Measurements from ENCODE around the gene BRI3. TPM values are rescaled to one million over a fixed set of nuclear protein-coding genes. Genes with fewer than 3 reads are reported as not detected.

The BRI3 gene
- total and polyA plus RNA-seq, 2 of the 8 experiments (the other 6 are each of a cell fraction or from before 2014, with no cell fraction given): 77.5 to 93.4 TPM

DNA sequence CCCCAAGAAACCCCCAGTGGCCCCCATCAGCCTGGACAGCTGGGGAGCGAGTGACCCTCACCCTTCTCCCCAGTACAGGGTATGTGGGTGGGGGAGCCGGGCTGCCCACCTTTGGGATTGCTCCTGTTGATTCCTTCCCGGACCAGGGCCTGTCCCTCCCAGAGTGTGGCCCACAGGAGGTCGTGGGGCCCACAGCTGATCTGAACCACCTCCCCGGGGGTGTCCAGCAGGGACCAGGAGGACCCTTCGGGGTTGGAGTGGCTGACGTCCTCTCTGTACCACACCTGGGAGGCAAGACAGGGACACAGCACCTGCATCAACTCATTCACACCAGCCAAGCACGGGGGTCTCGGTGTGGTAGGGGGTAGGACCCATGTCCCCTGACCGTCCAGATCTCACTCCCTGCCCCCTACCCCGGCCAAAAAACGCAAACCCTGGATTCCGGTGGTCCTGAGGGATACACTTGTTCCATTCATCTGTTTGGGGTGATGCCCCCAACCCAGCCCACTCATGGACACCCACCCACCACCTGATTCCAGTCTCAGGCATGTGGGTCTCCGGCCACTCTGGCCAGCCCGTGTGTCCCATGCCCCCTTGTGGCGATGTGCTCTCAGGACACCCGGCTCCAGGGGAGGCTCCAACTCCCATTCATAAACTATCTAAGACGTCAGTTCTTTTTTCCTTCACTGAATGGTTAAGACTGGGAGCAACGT is 40.4 kb upstream of the BRI3 start:
- Histone ChIP-seq H2BK120ac (replicated peaks; ENCODE audit: low read depth, low read length) (no peak overlapping the region), H2BK12ac (ENCODE audit: low read depth, low read length) (no peak overlapping the region), H3K4me3 (ENCODE audit: extremely low read depth in 1 of 4, insufficient read depth in 2 of 4, low read depth in 3 of 4, low read length in 4 of 4) (no peak overlapping the region), H4K91ac (replicated peaks; ENCODE audit: insufficient read length, low read length) (no peak overlapping the region), H4K5ac (ENCODE audit: insufficient read length, low read depth, low read length) (peak overlapping the region; percentile 51), H3K27ac (ENCODE audit: low read depth, low read length) (no peak overlapping the region), H3K14ac (ENCODE audit: insufficient read length) (no peak overlapping the region), H2AK5ac (ENCODE audit: low read depth, low read length) (no peak overlapping the region), H3K9me3 (ENCODE audit: insufficient read depth in 2 of 2, low read depth in 1 of 2, low read length in 1 of 2) (no peaks in the 10 kb centered on the region), H3K23ac (ENCODE audit: insufficient read length) (no peak overlapping the region), H3K36me3 (ENCODE audit: control insufficient read depth in 2 of 4, insufficient read depth in 4 of 4, low read length in 3 of 4) (no peaks in the 10 kb centered on the region), H2BK20ac (ENCODE audit: low read length) (no peak overlapping the region), H2BK5ac (ENCODE audit: low read depth, low read length) (no peak overlapping the region), H2BK15ac (ENCODE audit: low read length) (no peak overlapping the region), H3K18ac (ENCODE audit: extremely low read depth, low read length) (no peak overlapping the region), H3K4me2 (ENCODE audit: insufficient read depth in 1 of 2, low read depth in 2 of 2, low read length in 2 of 2) (no peak overlapping the region), H4K8ac (ENCODE audit: extremely low read depth, insufficient read depth, low read length) (peak overlapping the region; percentile 57; the same call in 1 of the 2 replicates), H3K4ac (replicated peaks; ENCODE audit: insufficient read length, low read depth, low read length) (no peak overlapping the region), H3K23me2 (ENCODE audit: low read depth, low read length) (peaks cover 8% of the 10 kb centered on the region; the same call in 1 of the 2 replicates), H4K20me1 (replicated peaks in 1 of 2; ENCODE audit: control insufficient read depth in 1 of 2, insufficient read depth in 2 of 2, low read length in 2 of 2) (peaks cover 2 to 3% of the 10 kb centered on the region in 2 experiments), H3K9ac (replicated peaks in 1 of 4; ENCODE audit: extremely low read depth in 1 of 4, low read depth in 3 of 4, low read length in 3 of 4) (no peak overlapping the region), H3K79me1 (ENCODE audit: low read depth, low read length) (no peaks in the 10 kb centered on the region), H3K56ac (replicated peaks; ENCODE audit: insufficient read length, low read depth, low read length) (no peak overlapping the region), H2AFZ (ENCODE audit: low read length) (no peak overlapping the region), H3K79me2 (ENCODE audit: control insufficient read depth in 1 of 2, insufficient read depth in 2 of 2, low read length in 2 of 2) (no peaks in the 10 kb centered on the region), H3K4me1 (replicated peaks in 1 of 4; ENCODE audit: control insufficient read depth in 3 of 4, insufficient read depth in 4 of 4, low read length in 3 of 4) (peaks cover 0 to 6% (median 0%) of the 10 kb centered on the region in 4 experiments; a peak in 3 of 7 replicates), H3K27me3 (replicated peaks in 1 of 4; ENCODE audit: control insufficient read depth in 3 of 4, extremely low read depth in 1 of 4, insufficient read depth in 3 of 4, low read length in 3 of 4) (no peaks in the 10 kb centered on the region)
- no peak for FAIRE-seq
- peak in 1 of 2 experiments; percentile 86 for DNase-seq (ENCODE audit: low read depth in 1 of 2, low spot score in 2 of 2)
- POLR2A ChIA-PET (ENCODE audit: partially characterized antibody): interaction anchor here (0.8 kb wide), 1 partner anchor 9 kb away, joined by 3 read pairs; no protein-coding TSS in a partner anchor
- CTCF ChIA-PET (ENCODE audit: partially characterized antibody): interaction anchor here (0.6 to 2.3 kb wide), 12 partner anchors 9 to 219 kb away, joined by 3 to 15 read pairs (median 4); no protein-coding TSS in a partner anchor
- 67% methylated on average over 18 of the region's 19 CpGs; no CpG with 5 or more reads in 1 of the 2 experiments for WGBS, 2 experiments (ENCODE audit: extremely low coverage in 1 of 2, insufficient coverage in 1 of 2, insufficient read length in 1 of 2, insufficient replicate concordance in 2 of 2, low coverage in 1 of 2, low lambda C conversion rate in 2 of 2, missing lambda C conversion rate in 1 of 2)
- peak; percentile 30; the same call in 1 of the 2 replicates for TF ChIP-seq TBP (IDR thresholded peaks at IDR 0.05; ENCODE audit: low read depth, low read length)
- TF ChIP-seq SP1 (IDR thresholded peaks at IDR 0.05; ENCODE audit: low read depth, low read length): no peak
- no peak for TF ChIP-seq GABPA (IDR thresholded peaks at IDR 0.05; ENCODE audit: borderline replicate concordance, insufficient read depth, low read length)
- TF ChIP-seq, protein P1, sequence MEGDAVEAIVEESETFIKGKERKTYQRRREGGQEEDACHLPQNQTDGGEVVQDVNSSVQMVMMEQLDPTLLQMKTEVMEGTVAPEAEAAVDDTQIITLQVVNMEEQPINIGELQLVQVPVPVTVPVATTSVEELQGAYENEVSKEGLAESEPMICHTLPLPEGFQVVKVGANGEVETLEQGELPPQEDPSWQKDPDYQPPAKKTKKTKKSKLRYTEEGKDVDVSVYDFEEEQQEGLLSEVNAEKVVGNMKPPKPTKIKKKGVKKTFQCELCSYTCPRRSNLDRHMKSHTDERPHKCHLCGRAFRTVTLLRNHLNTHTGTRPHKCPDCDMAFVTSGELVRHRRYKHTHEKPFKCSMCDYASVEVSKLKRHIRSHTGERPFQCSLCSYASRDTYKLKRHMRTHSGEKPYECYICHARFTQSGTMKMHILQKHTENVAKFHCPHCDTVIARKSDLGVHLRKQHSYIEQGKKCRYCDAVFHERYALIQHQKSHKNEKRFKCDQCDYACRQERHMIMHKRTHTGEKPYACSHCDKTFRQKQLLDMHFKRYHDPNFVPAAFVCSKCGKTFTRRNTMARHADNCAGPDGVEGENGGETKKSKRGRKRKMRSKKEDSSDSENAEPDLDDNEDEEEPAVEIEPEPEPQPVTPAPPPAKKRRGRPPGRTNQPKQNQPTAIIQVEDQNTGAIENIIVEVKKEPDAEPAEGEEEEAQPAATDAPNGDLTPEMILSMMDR (IDR thresholded peaks at IDR 0.05; ENCODE audit: control extremely low read depth in 1 of 3, insufficient read depth in 1 of 3, low read depth in 1 of 3, low read length in 3 of 3): peak; percentile 85 to 93 (median 91)
- TF ChIP-seq TAF1 (IDR thresholded peaks at IDR 0.05; ENCODE audit: low read depth, low read length): no peak
- TF ChIP-seq, protein P2, sequence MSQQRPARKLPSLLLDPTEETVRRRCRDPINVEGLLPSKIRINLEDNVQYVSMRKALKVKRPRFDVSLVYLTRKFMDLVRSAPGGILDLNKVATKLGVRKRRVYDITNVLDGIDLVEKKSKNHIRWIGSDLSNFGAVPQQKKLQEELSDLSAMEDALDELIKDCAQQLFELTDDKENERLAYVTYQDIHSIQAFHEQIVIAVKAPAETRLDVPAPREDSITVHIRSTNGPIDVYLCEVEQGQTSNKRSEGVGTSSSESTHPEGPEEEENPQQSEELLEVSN (IDR thresholded peaks at IDR 0.05): no peak
- TF ChIP-seq RXRA (IDR thresholded peaks at IDR 0.05; ENCODE audit: insufficient read depth, low read depth, low read length): no peak
- peak; percentile 77 to 85 for TF ChIP-seq RAD21 (IDR thresholded peaks at IDR 0.05 in 1 of 2, conservative IDR thresholded peaks at IDR 0.05 in 1 of 2; ENCODE audit: low read depth in 2 of 2, low read length in 2 of 2)
- TF ChIP-seq CEBPB (IDR thresholded peaks at IDR 0.05; ENCODE audit: low read depth, low read length): no peak
